Left renal pelvis (tissue), 4 donors: ENCODE results near the gene SYNJ2. TPM values are rescaled to one million over a fixed set of nuclear protein-coding genes. Genes with fewer than 3 reads are reported as not detected.
A peak's percentile ranks its signal among the peaks of the same experiment; 100 is the strongest.

Source experiments
- DNase-seq, 4 donors: peaks; one replicate each; pipeline ENCODE4 v3.0.0-alpha.2; 2013; ENCODE audit warnings: low read depth in 4 of 4, low spot score in 3 of 4
- polyA plus RNA-seq, 4 donors: library from polyadenylated mRNA; unstranded; fragments of 120-200 nt; gene quantifications; one replicate each; pipeline ENCODE4 v1.2.1, GENCODE V29; 2013; ENCODE audit not compliant: insufficient read length in 4 of 4

The SYNJ2 gene
- polyA plus RNA-seq, 4 donors, result 8.0 to 11.3 (median 10.8) TPM

DNA sequence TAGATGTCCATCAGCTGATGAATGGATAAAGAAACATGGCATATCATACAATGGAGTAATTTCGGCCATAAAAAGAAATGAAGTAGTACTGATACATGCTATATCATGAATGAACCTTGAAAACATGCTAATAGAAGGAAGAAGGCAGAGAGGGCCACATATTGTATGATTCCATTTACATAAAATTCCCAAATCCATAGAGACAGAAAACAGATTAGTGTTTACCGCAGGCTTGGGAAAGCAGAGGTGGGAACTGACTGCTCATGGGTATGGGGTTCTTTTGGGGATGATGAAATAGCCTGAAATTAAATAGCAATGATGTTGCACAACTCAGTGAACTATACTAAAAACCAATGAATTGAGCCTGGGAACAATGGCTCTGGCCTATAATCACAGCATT lies 128.1 kb downstream of the SYNJ2 start:
- DNase-seq, result no peak

DNA sequence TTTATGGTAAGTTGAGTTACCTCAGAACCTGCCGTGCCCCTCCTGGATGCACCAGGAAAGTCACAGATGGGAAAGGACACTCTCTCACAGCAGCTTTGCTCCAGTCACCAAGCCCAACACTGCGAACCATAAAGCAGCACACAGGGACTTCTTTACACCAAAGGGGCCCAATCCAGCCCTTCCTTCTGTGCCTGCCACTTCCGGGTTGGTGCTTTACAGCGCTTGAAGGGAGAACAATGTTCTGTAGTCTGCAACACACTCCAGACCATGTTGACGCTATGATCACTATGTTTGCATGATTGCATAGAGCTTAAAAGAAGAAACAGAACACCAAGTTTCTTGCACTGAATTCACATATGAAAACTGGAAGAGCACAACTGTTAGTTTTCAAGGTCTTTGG lies 129.3 kb downstream of the SYNJ2 start:
- DNase-seq, result no peak

DNA sequence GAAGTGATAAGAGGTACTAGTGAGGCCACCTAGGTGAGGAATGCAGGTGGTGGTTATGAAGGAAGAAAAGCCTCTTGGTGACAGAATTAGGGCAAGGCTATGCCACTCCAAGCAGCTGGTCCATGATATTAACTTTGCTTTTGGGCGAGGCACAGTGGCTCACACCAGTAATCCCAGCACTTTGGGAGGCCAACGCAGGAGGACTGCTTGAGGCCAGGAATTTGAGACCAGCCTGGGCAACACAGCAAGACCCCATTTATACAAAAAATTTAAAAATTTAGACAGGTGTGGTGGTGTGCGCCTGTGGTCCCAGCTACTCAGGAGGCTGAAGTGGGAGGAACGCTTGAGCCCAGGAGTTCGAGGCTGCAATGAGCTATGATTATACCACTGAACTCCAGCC lies 130.3 kb downstream of the SYNJ2 start:
- DNase-seq, result no peak

DNA sequence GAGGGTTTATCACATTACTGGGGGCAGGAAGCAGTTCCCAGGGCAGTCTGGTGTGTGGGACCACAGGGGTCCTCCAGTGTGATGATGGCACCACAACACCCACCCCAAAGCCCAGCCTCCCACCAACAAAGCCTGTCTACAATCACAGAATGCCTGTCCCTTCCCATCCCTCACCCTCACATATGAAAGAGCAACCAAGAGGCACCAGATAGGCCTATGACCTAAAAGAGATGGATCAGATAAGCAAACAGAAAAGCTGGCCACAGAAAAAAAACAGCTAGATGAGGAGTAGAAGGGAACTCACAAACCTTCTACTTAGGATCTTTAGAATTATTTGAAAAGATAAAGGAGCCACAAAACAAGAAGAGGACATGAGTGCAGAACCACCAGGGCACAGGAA lies 132.1 kb downstream of the SYNJ2 start:
- no peak for DNase-seq

DNA sequence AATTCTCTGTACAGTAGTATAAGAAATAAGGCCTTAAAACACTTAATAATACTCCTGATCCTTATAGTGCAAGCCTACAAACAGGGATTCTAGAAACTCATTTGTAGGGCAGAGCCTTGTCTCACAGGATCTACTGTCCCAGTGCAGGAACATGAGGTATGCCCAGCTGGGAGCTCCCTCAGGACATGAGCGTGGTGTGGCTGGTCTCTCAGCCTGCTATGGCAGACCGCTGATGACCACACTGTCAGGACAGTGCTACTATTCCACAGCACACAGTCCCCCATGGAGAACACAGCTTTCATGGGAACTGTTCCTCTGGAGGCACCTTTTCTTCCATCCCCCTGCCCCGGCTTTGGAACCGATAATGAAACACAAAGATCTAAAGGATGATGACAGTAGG lies 133.4 kb downstream of the SYNJ2 start:
- no peak for DNase-seq

DNA sequence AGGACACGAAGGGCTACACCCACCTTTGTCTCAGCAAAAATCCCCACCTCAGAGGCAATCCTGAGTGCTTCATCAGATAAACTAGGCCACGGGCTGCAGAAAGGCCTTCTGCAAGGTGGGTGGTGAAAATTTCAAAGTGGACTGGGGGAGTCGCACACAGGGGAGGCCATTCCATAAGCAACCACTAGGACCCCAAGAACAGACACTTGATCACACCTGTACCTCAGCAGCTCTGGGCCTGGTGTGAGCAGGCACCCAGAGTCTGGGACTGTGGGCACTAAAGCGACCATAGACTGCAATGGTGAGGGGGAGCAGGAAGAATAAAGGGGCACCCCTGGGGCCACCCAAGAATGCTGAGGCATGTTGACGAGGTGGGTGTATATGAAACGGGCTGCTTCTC lies 133.8 kb downstream of the SYNJ2 start:
- DNase-seq, result no peak

DNA sequence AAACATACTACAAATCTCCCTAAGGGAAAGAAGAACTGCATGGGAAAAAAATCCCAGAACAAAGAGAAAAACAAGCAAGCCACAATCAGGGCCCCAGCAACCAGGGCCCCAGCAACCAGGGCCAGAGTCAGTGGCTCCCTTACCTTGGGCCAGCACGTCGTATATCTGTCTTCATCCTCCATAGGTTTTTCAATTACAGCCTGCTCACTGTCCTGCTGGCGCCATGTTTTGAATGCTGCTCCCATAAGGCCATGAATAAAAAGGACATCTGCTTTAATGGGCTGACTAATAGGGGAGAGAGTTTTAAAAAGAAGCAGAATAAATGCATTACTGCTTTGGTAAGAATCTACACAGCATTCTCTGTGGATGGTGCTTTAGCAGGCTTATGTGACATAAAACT lies 137.2 kb downstream of the SYNJ2 start:
- DNase-seq, result no peak

DNA sequence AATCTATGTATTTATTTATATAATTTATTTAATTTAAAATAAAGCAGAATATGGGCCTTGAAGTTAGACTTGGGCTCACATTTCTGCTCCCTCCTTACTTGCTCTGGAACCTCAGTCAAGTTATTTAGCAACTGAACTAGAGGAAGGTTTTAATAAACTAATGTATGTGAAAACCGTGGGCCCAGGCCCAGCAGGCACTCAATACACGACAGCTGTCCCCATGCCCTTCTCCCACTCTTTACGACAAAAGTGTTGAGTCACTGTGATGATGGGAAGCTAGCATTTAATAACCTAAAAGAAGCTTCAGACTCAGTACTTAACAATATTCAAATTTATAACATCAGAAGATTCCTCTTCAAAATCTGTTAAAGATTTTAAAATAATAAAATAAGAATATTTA lies 139.7 kb downstream of the SYNJ2 start:
- DNase-seq, result no peak

DNA sequence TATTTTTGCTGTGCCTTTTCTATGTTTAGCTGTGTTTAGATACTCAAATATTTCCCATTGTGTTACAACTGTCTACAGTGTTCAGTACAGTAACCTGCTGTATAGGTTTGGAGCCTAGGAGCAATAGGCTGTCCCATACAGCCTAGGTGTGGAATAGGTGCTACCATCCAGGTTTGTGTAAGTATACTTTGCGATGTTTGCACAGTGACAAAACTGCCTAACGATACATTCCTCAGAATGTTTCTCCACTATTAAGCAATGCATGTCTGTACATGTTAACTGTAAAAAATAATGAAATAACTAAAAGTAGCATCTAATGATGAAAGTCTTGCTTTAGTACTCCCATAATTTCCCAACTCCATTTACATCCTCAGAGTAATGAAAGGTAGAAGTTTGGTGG lies 140.4 kb downstream of the SYNJ2 start:
- no peak for DNase-seq

DNA sequence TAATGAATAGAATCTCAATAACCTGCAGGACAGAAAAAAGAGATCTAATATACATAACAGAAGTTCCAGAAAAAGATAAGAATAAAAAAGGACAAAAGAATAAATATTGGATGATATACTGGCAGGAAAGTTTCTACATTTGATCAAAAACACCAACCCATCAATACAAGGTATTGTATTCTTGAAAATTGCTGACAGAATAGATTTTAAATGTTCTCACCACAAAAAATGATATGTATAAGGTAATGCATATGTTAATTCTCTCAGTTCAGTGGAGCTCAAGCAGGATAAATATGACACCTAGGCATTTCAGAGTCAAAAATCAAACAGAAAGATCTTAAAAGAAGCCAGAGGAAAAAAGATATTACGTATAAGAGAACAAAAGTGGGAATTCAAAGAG lies 142.6 kb downstream of the SYNJ2 start:
- no peak for DNase-seq

DNA sequence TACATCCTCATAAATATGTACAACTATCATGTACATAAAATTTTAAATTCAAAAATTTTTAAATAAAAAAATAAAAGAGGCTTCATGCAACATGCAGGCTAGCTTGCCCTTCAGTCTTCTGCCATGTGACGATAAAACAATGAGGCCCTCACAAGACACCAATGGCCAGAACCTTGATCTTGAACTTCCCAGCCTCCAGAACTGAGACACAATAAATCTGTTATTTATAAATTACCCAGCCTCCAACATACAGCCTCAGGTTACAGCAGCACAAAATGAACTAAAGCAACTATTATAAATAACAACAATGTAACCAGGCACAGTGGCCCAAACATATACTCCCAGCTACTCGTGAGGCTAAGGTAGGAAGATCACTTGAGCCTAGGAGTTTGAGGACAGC lies 143.6 kb downstream of the SYNJ2 start:
- no peak for DNase-seq

DNA sequence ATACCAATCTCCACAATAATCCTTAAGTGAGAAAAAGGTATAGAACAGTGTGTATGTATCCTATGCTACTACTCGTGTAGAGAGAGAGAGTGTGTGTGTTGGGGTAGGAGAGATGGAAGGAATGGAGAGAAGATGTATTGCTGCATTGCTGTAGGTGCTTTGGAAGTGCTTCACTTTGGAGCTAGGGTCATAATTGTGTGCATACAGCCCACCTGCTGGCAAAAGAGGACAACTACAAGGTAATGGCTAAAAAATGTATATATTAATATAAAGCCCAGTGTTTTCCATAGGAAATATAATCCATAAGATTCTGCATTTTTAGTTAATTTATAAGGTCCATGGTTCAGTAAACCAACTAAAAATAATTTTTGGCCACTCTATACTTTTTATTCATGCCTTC lies 150.3 kb downstream of the SYNJ2 start:
- DNase-seq, result peak in 1 of 4 donors; percentile 0

DNA sequence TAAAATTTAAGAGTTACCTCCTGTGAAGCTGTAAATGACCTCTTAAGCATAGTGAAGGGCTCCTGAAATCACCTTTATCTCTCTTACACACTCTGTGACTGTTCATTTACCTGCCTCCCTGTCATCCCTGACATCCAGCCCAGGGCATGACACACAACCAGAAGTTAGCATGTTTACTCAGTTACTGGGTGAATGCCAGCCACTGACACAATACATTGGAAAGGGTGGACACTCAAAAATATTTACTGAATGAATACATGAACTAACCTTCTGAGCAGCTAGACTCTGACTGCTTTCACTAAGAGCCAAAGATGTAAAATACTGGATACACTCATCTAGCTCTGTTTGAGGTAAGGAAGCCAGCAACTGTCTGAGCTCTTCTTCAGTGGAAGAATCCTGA lies 161.1 kb downstream of the SYNJ2 start:
- DNase-seq, result no peak

DNA sequence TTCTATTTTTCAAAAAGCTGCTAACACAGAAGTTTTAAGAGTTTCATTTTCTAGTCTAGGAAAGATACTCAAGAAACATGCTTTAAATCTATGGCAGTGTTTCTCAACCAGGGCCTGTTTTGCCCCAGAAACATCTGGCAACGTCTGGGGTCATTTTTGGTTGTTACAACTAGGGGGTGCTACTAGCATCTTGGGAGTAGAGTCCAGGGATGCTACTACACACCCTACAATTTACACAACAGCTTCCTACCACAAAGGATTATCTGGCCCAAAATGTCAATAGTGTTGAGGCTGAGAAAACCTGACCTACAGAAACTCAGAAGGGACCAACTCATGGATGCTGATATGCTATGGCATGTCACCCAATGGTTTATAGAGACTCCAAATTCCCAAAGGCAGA lies 162.0 kb downstream of the SYNJ2 start:
- DNase-seq, result no peak

Other genes with a start within 250 kb of the SYNJ2 start
- gene SNX9, start 158.6 kb upstream of the SYNJ2 start, polyA plus RNA-seq, result 10 to 100 TPM; 33.8 to 48.4 (median 40.3) TPM
- 10 to 100 TPM in 3 of 4 donors, 1 to 10 TPM in 1; 6.8 to 19.7 (median 14.9) TPM for gene SERAC1, start 186.4 kb downstream of the SYNJ2 start, polyA plus RNA-seq
- gene GTF2H5, start 186.5 kb downstream of the SYNJ2 start, polyA plus RNA-seq, result 10 to 100 TPM; 42.6 to 63.5 (median 52.0) TPM